Adipocyte (in vitro differentiated cells): ENCODE data around the gene TCERG1L.
"Not testable (repeated sequence)": the region's sequence is repeated elsewhere in the genome, so short reads cannot be mapped to it uniquely, and the experiment has no call there.

ENCODE experiments used
- DNase-seq: peaks from one replicate; pipeline ENCODE4 v3.0.0-alpha.2; 2015; ENCODE audit warnings: low read depth
- H3K27me3 ChIP-seq: replicated peaks from 2 replicates; pipeline ENCODE4 v1.7.0; 2013; ENCODE audit warnings: mild to moderate bottlenecking, low read length, moderate library complexity; ENCODE audit not compliant: control insufficient read depth, insufficient read depth
- H3K36me3 ChIP-seq: 2 replicates; pipeline ENCODE4 v1.7.0; 2013; ENCODE audit warnings: low read length, mild to moderate bottlenecking, moderate library complexity; ENCODE audit not compliant: control insufficient read depth, insufficient read depth, severe bottlenecking
- H3K4me1 ChIP-seq: 2 replicates; pipeline ENCODE4 v1.7.0; 2013; ENCODE audit warnings: mild to moderate bottlenecking, low read length, moderate library complexity; ENCODE audit not compliant: control insufficient read depth, insufficient read depth
- H3K4me3 ChIP-seq: 2 replicates; pipeline ENCODE4 v1.7.0; 2013; ENCODE audit warnings: mild to moderate bottlenecking, low read length, moderate library complexity
- H3K9ac ChIP-seq: 2 replicates; pipeline ENCODE4 v1.7.0; 2013; ENCODE audit warnings: mild to moderate bottlenecking, low read length, moderate library complexity
- H3K9me3 ChIP-seq: 2 replicates; pipeline ENCODE4 v1.7.0; 2013; ENCODE audit warnings: mild to moderate bottlenecking, low read length, moderate library complexity; ENCODE audit not compliant: control insufficient read depth

TCERG1L gene

DNA sequence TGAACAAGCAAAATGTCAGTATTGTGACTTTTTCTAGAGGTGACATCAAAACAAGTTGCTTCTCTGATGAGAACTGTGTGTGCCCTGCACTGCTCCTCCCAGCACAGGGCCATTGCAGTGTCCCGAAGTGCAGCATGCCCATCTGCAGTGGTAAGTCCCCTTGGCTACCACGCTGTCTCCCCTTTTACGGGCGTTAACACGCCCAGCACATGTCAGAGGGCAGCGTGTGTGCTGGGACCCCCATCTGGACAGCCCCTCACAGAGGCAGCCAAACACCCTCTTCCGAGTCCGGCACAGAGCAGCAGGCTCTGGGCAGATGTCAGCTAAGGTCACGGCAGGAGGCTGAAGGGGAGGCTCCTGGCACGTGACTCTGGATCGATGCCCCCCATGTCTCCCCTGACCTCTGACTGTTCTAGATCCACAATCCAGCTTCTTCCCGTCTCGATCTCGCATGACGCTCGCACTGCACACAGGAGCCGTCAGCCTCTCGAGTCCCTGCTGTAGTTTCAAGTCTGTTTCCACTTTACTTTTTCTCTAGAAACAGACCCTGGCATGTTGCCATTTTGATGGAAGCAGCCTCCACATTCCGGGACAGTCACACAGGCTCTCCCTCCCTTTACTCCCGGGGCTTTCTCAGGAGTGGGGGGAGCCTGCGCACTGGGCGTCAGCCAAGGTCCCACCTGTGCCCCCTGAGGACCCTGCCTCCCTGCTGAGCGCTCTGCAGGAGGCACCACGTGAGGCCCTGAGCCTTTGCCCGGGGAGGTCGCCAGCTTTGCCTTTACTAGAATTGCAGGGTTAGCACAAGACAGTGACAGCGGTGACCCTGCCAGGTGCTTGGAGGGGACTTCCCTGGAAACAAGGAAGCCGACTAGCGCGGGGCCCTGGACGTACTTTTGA lies 133.8 kb downstream of the TCERG1L start:
- H3K27me3 ChIP-seq: no peaks in the 10 kb centered on the region
- H3K9ac ChIP-seq: no peak overlapping the region
- no peaks in the 10 kb centered on the region for H3K4me1 ChIP-seq
- DNase-seq: no peak
- no peaks in the 10 kb centered on the region for H3K36me3 ChIP-seq
- H3K9me3 ChIP-seq: no peaks in the 10 kb centered on the region
- no peak overlapping the region for H3K4me3 ChIP-seq

DNA sequence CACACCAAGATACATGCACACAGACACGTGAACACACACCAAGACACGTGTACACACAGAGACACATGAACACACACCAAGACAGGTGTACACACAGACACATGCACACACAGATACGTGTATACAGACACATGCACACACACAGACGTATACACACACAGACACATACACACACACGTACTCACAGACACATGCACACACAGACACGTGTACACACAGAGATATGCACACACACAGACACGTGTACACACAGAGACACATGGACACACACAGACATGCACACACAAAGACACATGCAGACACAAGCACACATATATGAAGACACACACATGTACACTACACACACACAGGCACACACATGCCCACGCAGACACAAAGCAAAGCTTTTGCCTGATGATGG lies 134.6 kb downstream of the TCERG1L start:
- H3K27me3 ChIP-seq: no peaks in the 10 kb centered on the region
- DNase-seq: no peak

DNA sequence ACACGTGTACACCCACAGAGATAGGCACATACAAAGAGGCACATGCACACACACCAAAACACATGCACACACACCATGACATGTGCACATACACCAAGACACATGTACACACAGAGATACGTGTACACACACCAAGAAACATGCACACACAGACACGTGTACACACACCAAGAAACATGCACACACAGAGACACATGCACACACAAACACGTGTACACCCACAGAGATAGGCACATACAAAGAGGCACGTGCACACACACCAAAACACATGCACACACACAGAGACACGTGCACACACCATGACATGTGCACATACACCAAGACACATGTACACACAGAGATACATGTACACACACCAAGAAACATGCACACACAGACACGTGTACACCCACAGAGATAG lies 135.2 kb downstream of the TCERG1L start:
- H3K4me3 ChIP-seq, H3K9me3 ChIP-seq, H3K36me3 ChIP-seq, H3K9ac ChIP-seq, DNase-seq, H3K27me3 ChIP-seq, H3K4me1 ChIP-seq: not testable (repeated sequence)

More for the DNA sequence above, 134.6 kb downstream of the TCERG1L start:
- Histone ChIP-seq H3K36me3 (no peaks in the 10 kb centered on the region), H3K9ac (no peak overlapping the region), H3K9me3 (no peaks in the 10 kb centered on the region), H3K4me3 (no peak overlapping the region), H3K4me1 (no peaks in the 10 kb centered on the region)

DNA sequence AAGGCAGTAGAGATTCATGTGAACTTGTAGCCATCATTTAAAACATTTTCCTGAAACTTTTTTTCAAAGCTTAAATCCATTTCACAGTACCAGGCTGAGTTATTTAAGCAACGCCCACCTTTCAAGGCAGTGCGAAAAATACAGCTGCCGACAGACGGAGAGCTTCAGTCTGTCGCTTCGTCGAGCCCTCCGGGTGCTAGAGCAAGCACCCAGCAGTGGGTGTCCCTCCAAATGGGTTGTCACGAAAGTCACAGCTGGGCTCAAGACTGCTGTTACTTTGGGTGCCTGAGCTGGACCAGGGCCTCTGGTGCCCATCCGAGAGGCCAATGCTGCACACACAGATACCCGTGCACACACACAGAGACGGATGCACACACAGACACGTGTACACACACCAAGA lies 135.6 kb downstream of the TCERG1L start:
- no peaks in the 10 kb centered on the region for H3K9me3 ChIP-seq
- no peak overlapping the region for H3K4me3 ChIP-seq
- H3K36me3 ChIP-seq: no peaks in the 10 kb centered on the region
- no peak overlapping the region for H3K9ac ChIP-seq
- no peaks in the 10 kb centered on the region for H3K4me1 ChIP-seq
- no peaks in the 10 kb centered on the region for H3K27me3 ChIP-seq
- no peak for DNase-seq

DNA sequence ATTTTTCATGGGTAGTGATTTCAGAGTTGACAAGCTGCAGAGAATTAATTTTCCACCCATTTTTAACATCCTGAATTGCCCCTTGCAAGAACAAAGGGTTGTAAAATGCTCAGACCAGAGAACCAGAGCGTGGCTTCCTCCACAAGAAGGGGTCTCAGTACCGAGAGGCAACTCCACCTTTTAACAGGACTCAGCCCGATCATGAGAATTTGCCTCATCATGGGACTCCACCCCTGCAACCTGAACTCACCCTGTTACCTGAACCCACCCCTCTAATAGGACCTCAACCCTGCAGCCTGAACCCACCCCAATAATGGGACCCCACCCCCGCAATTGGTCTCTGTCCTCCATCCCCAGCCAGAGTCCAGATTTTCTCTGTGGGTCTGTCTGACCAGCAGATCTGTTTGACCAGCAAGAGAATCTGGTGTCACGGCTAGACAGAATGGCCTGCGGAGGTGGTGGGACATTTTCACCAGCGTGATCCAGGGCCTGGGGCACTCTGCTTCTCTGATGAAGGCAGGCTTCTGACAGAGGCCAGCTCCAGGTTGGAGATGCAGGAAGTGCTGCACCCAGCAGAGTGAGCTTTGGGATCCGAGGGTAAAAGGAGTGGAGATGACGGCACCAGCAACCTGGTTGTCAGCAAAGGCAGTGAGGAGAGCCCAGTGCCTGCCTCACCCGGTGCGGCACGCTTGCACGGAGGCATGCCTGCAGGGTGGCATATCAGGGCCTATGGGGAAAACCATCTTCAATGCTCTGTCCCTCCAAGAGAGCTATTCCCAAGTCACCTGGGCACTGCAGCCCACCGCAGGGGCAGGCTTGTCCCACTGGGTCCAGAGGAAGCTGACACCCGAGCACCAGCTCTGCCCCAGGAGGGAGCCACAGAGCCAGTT lies 136.6 kb downstream of the TCERG1L start:
- H3K36me3 ChIP-seq: no peaks in the 10 kb centered on the region
- no peak overlapping the region for H3K4me3 ChIP-seq
- H3K4me1 ChIP-seq: no peaks in the 10 kb centered on the region
- no peak overlapping the region for H3K9ac ChIP-seq
- no peak for DNase-seq
- H3K9me3 ChIP-seq: no peaks in the 10 kb centered on the region
- H3K27me3 ChIP-seq: no peaks in the 10 kb centered on the region

DNA sequence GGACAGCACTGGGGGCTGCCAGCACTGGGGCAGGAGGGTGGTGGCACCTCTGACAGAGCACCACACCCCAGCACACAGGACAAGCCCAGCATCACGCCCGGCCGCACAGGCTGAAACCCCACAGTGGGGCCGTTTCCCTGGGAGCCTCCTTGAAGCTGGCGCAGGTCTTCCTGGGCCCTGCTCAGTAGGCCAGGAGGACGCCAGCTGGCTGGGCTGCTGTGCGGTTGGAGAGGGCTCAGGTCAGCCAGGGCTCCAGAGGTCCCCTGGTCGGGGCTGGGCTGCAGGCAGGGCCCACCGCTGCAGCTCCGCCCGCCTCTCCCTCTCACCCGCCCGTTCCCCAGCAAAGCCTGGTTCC lies 137.3 kb downstream of the TCERG1L start:
- Histone ChIP-seq H3K4me3 (no peak overlapping the region), H3K9me3 (no peaks in the 10 kb centered on the region), H3K36me3 (no peaks in the 10 kb centered on the region), H3K9ac (no peak overlapping the region), H3K4me1 (no peaks in the 10 kb centered on the region), H3K27me3 (no peaks in the 10 kb centered on the region)
- DNase-seq: no peak

DNA sequence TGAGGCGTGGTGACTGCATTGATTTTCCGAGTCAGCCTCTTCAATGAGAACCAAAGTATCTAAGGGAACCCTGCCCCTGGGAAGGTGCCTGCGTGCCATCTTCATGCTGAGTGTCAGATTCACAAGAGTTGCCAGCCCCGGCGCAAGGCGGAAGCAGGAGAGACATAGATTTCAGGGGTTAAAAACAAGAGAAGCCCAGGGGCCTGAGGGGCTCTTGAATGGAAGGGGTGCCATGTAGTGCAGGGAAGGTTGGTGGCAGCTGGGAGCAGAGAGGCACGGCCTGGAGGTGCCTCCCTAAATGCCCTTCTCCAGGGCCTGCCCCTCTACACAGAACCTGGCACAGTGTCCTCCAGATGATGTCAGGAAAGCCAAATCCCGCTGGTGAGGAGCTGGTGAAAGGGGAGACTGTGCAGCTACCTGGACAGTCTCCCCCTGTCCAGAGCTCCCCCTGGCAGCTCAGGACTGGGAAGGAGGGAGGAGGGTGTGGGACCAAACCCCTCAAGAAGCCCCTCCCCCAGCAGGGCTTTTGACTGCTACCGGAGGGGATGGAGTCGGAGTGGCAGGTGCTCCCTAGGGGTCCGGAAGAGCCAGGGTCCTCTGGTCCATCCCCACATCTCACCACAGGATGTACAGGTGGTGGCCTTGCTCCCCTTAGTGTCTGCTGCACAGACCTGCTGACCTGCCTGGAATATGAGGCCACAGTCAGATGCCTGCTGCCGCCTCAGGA lies 137.9 kb downstream of the TCERG1L start:
- Histone ChIP-seq H3K27me3 (no peaks in the 10 kb centered on the region), H3K9ac (no peak overlapping the region), H3K4me1 (no peaks in the 10 kb centered on the region), H3K4me3 (no peak overlapping the region), H3K36me3 (no peaks in the 10 kb centered on the region), H3K9me3 (no peaks in the 10 kb centered on the region)
- no peak for DNase-seq

DNA sequence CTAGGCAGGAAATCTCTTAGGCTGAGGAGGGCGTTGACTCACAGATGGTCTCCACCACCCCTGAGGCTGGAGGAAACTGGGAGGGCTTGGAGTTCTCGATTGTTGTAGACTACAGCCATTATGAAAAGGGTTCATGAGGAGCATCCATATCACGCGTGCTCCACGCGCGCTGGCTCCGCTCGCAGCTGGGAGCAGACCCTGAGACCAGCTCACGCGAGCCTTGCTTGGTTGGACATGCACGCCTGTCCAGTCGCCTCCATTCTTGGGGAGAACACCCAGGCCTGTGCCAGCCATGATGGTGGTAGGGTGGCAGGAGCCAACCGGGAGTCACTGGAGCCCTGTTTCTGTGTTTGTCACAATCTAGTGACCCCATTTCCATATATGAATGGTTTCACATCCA lies 139.1 kb downstream of the TCERG1L start:
- H3K9me3 ChIP-seq: no peaks in the 10 kb centered on the region
- no peaks in the 10 kb centered on the region for H3K27me3 ChIP-seq
- H3K4me3 ChIP-seq: no peak overlapping the region
- H3K9ac ChIP-seq: no peak overlapping the region
- no peak for DNase-seq
- no peaks in the 10 kb centered on the region for H3K4me1 ChIP-seq
- no peaks in the 10 kb centered on the region for H3K36me3 ChIP-seq

DNA sequence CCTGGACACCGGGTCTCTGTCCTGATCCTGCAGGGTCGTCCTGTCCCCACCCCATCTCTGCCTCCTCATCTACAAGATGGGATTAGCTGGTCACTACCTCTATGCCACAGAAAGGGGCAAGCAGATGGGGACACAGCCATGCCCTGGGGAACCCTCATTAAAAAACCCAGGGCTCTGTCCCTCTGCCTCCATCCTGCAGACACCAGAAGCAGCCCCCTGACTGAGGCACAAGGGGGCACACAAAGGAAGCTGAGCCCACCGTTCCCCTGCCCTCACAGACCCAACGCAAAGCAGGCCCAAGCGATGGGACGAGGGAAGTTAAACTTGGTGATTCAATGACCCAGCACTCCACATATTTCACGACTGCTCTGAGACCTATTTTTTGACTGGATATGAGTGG lies 142.4 kb downstream of the TCERG1L start:
- H3K27me3 ChIP-seq: no peaks in the 10 kb centered on the region
- H3K9ac ChIP-seq: no peak overlapping the region
- H3K9me3 ChIP-seq: no peaks in the 10 kb centered on the region
- no peak for DNase-seq
- no peaks in the 10 kb centered on the region for H3K4me1 ChIP-seq
- H3K4me3 ChIP-seq: no peak overlapping the region
- H3K36me3 ChIP-seq: no peaks in the 10 kb centered on the region

DNA sequence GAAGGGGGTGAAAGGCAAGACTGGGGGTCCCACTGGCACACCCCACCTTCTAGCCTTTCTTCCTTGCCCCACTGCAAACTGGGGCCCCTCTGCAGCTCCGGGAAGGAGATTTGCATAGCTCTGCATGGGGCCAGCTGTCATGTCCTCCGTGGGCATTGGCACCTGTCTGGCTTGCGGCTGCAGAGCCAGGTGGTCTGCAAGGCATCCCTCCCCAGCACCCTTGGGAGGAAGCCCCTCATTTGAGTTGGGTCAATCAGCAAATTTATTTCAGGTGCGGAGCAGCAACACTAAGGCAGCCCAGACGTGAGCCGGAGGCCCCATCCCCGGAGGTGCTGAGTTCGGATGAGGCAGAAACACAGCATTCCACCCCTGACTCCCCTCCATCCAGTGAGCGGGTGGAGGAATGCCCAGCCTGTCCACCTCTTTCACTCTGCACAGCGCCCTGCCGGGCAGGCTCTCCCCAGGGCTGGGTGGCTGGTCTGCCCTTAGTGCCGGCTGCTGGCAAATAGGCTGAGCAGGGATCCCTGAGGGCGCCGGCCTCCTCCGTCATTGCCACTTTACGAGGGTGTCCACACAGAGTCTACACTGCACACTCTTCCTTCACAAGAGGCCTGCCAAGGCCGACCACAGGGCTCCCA lies 143.2 kb downstream of the TCERG1L start:
- H3K4me1 ChIP-seq: no peaks in the 10 kb centered on the region
- H3K4me3 ChIP-seq: no peak overlapping the region
- no peaks in the 10 kb centered on the region for H3K27me3 ChIP-seq
- no peak overlapping the region for H3K9ac ChIP-seq
- no peak for DNase-seq
- H3K9me3 ChIP-seq: no peaks in the 10 kb centered on the region
- no peaks in the 10 kb centered on the region for H3K36me3 ChIP-seq
